ENCODE data around the gene NBDY.

Gene NBDY

GRCh38 chrX:56785442-56785841 is 56.4 kb downstream of the NBDY start:
- DNase-seq (ENCODE audit: low read depth) = no peak

- no peak for DNase-seq (ENCODE audit: low read depth)
Measured at GRCh38 chrX:56786889-56787733, 58.1 kb downstream of the NBDY start.

GRCh38 chrX:56787734-56788152 is 58.7 kb downstream of the NBDY start:
- no peak for DNase-seq (ENCODE audit: low read depth)

- no peak for DNase-seq (ENCODE audit: low read depth)
Measured at GRCh38 chrX:56788229-56788628, 59.2 kb downstream of the NBDY start.

GRCh38 chrX:56788717-56789122 is 59.7 kb downstream of the NBDY start:
- no peak for DNase-seq (ENCODE audit: low read depth)

- no peak for DNase-seq (ENCODE audit: low read depth)
Measured at GRCh38 chrX:56789518-56790070, 60.6 kb downstream of the NBDY start.

- DNase-seq (ENCODE audit: low read depth) = no peak
Measured at GRCh38 chrX:56790778-56791177, 61.7 kb downstream of the NBDY start.

- DNase-seq (ENCODE audit: low read depth) = no peak
Measured at GRCh38 chrX:56791456-56791855, 62.4 kb downstream of the NBDY start.

GRCh38 chrX:56792270-56793111 is 63.4 kb downstream of the NBDY start:
- no peak for DNase-seq (ENCODE audit: low read depth)

- DNase-seq (ENCODE audit: low read depth) = no peak
Measured at GRCh38 chrX:56793112-56793430, 64.0 kb downstream of the NBDY start.

- DNase-seq (ENCODE audit: low read depth) = no peak
Measured at GRCh38 chrX:56793521-56794320, 64.7 kb downstream of the NBDY start.

GRCh38 chrX:56794404-56795230 is 65.6 kb downstream of the NBDY start:
- DNase-seq (ENCODE audit: low read depth) = no peak

GRCh38 chrX:56795309-56795868 is 66.3 kb downstream of the NBDY start:
- no peak for DNase-seq (ENCODE audit: low read depth)

GRCh38 chrX:56796641-56797395 is 67.8 kb downstream of the NBDY start:
- no peak for DNase-seq (ENCODE audit: low read depth)

- DNase-seq (ENCODE audit: low read depth) = peak; percentile 36
Measured at GRCh38 chrX:56797574-56798338, 68.7 kb downstream of the NBDY start.

GRCh38 chrX:56798339-56798711 is 69.3 kb downstream of the NBDY start:
- no peak for DNase-seq (ENCODE audit: low read depth)

GRCh38 chrX:56798866-56799758 is 70.1 kb downstream of the NBDY start:
- DNase-seq (ENCODE audit: low read depth) = no peak

GRCh38 chrX:56800307-56800706 is 71.3 kb downstream of the NBDY start:
- no peak for DNase-seq (ENCODE audit: low read depth)

All from HS-27A (cell line).